Activated CD8-positive, alpha-beta T cell treated with anti-CD3 and anti-CD28 coated beads for 36 hours (primary cell): Measurements from ENCODE around the gene HTD2. TPM values are rescaled to one million over a fixed set of nuclear protein-coding genes. Genes with fewer than 3 reads are reported as not detected.
"Not testable (repeated sequence)": the region's sequence is repeated elsewhere in the genome, so short reads cannot be mapped to it uniquely, and the experiment has no call there.

Experiments used
- ATAC-seq: fragments of 200-7000 bp; cut with Tn5 transposase; one replicate; pipeline ENCODE4 v1.10.0; 2021; ENCODE audit warnings: mild to moderate bottlenecking, moderate library complexity
- CTCF ChIA-PET: fragments of 350-600 bp; sonication (Branson Sonifier 250); formaldehyde crosslinking; loops from one replicate; lab custom pipeline; 2021; ENCODE audit warnings: antibody characterized with exemption; lab: Charles Lee
- POLR2A ChIA-PET: fragments of 350-600 bp; sonication (Branson Sonifier 250); formaldehyde crosslinking; loops from one replicate; lab custom pipeline; 2021; ENCODE audit warnings: antibody characterized with exemption; lab: Charles Lee
- DNase-seq: peaks from one replicate; pipeline ENCODE4 v3.0.0-alpha.2; 2020
- H3K27ac Mint-ChIP-seq: one replicate; pipeline ENCODE4 v1.8.0; 2021; ENCODE audit warnings: mild to moderate bottlenecking, mixed read lengths
- H3K27me3 Mint-ChIP-seq: one replicate; pipeline ENCODE4 v1.8.0; 2021; ENCODE audit warnings: mixed read lengths
- H3K36me3 Mint-ChIP-seq: one replicate; pipeline ENCODE4 v1.8.0; 2021; ENCODE audit warnings: low read depth, mixed read lengths
- H3K4me1 Mint-ChIP-seq: one replicate; pipeline ENCODE4 v1.8.0; 2021; ENCODE audit warnings: low read depth, mixed read lengths
- H3K4me3 Mint-ChIP-seq: one replicate; pipeline ENCODE4 v1.8.0; 2021; ENCODE audit warnings: mild to moderate bottlenecking, moderate library complexity, mixed read lengths
- H3K9me3 Mint-ChIP-seq: one replicate; pipeline ENCODE4 v1.8.0; 2021; ENCODE audit warnings: mixed read lengths
- intact Hi-C: fragments of 100-400 bp; cut with micrococcal nuclease; formaldehyde crosslinking; loops from one replicate; pipeline ENCODE4 v1.10.0; 2022
- total RNA-seq, 2 experiments: library from RNA; stranded (reverse); gene quantifications; one replicate each; pipeline ENCODE4 v1.2.3, GENCODE V29; 2021
- TF ChIP-seq, protein P1 (sequence below): fragments of 200-600 bp; IDR thresholded peaks from one replicate; pipeline ENCODE4 v1.8.0; 2022; ENCODE audit warnings: antibody characterized with exemption, mild to moderate bottlenecking

The HTD2 gene
- total RNA-seq, 2 experiments from 2014 or later, result 8.4 to 9.6 TPM

DNA sequence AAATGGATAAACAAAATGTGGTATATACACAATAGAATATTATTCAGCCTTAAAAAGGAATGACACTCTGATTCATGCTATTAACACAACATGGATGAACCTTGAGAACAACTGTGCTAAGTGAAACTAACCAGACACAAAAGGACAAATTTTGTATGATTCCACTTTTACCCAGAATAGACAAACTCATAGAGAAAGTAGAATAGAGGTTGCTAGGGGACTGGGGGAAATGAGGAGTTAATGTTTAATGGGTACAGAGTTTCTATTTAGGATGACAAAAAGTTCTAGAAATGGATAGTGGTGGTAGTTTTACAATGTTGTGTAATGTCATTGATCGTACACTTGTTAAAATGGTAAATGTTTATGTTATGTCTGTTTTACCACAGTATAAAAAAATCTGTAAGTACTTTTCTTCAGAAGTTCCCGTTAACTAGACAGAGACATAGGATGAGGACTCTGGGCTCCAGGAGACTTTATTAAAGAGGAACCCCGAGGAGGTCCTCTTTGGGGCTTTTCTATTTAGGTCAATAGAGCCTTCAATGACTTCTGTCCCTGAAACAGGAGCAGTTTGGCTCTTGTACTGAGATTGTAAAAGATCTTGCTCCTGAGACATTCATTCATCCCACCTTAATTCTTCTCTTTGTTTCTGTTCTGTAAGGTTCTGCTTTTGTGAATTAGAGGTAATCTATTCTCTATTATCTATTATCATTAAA, 44.2 kb upstream of the HTD2 start:
- no peak overlapping the region for H3K27ac Mint-ChIP-seq
- H3K4me3 Mint-ChIP-seq, result no peak overlapping the region
- no peaks in the 10 kb centered on the region for H3K9me3 Mint-ChIP-seq
- CTCF ChIA-PET, result no interaction called here
- no peaks in the 10 kb centered on the region for H3K27me3 Mint-ChIP-seq
- peaks cover 4% of the 10 kb centered on the region for H3K36me3 Mint-ChIP-seq
- intact Hi-C loops, result no loop called here
- POLR2A ChIA-PET, result no interaction called here
- TF ChIP-seq, protein P1, sequence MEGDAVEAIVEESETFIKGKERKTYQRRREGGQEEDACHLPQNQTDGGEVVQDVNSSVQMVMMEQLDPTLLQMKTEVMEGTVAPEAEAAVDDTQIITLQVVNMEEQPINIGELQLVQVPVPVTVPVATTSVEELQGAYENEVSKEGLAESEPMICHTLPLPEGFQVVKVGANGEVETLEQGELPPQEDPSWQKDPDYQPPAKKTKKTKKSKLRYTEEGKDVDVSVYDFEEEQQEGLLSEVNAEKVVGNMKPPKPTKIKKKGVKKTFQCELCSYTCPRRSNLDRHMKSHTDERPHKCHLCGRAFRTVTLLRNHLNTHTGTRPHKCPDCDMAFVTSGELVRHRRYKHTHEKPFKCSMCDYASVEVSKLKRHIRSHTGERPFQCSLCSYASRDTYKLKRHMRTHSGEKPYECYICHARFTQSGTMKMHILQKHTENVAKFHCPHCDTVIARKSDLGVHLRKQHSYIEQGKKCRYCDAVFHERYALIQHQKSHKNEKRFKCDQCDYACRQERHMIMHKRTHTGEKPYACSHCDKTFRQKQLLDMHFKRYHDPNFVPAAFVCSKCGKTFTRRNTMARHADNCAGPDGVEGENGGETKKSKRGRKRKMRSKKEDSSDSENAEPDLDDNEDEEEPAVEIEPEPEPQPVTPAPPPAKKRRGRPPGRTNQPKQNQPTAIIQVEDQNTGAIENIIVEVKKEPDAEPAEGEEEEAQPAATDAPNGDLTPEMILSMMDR, result no peak
- peaks cover 13% of the 10 kb centered on the region for H3K4me1 Mint-ChIP-seq
- DNase-seq (no peak), ATAC-seq (no peak)

DNA sequence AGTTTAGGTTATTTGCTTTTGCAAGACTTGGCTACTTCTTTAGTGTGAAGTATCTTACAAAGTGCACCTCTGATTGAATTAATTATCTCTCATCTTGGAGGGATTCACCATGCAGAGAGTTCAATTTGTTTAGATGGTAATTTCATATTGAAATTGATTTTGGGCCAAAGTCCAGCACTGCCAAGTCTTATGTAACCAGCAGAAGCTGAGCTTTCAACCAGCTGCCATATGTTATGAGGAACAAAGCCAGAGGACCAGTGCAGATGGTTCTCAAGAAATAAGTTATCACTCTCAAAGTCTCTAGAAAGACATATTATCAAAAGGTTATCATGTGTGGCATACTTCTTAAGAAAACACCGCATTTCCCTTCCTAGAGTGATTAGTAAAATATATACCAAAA, 39.7 kb upstream of the HTD2 start:
- no peak overlapping the region for H3K27ac Mint-ChIP-seq
- H3K27me3 Mint-ChIP-seq, result no peaks in the 10 kb centered on the region
- intact Hi-C loops, result no loop called here
- CTCF ChIA-PET, result interaction anchor here (0.6 to 1.7 kb wide), 3 partner anchors 22 to 99 kb away, joined by 3 to 4 read pairs (median 3); no protein-coding TSS in a partner anchor
- POLR2A ChIA-PET, result interaction anchor here (0.6 kb wide), 1 partner anchor 950 kb away, joined by 4 read pairs; no protein-coding TSS in a partner anchor
- no peaks in the 10 kb centered on the region for H3K9me3 Mint-ChIP-seq
- no peak for ATAC-seq
- TF ChIP-seq, protein P1, result no peak
- no peaks in the 10 kb centered on the region for H3K4me1 Mint-ChIP-seq
- H3K36me3 Mint-ChIP-seq, result no peaks in the 10 kb centered on the region
- DNase-seq, result no peak
- H3K4me3 Mint-ChIP-seq, result no peak overlapping the region

DNA sequence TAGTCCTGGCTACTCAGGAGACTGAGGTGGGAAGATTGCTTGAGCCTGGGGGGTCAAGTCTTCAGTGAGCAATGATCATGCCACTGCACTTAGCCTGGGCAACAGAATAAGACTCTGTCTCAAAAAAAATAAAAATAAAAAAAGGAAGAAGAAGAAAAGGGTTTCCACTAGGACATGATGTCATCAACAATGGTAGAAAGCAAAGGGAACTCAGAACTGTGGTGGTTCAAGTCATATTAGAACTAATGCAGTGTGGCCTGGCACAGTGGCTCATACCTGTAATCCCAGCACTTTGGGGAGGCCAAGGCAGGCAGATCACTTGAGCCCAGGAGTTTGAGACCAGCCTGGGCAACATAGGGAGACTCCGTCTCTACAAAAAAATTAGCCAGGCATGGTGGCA, 38.8 kb upstream of the HTD2 start:
- intact Hi-C loops, H3K36me3 Mint-ChIP-seq, H3K9me3 Mint-ChIP-seq, H3K27me3 Mint-ChIP-seq, H3K27ac Mint-ChIP-seq, H3K4me1 Mint-ChIP-seq, H3K4me3 Mint-ChIP-seq, POLR2A ChIA-PET, ATAC-seq, DNase-seq: not testable (repeated sequence)
- CTCF ChIA-PET, result interaction anchor here (1.1 to 1.7 kb wide), 2 partner anchors 21 to 80 kb away, joined by 3 to 4 read pairs; no protein-coding TSS in a partner anchor

DNA sequence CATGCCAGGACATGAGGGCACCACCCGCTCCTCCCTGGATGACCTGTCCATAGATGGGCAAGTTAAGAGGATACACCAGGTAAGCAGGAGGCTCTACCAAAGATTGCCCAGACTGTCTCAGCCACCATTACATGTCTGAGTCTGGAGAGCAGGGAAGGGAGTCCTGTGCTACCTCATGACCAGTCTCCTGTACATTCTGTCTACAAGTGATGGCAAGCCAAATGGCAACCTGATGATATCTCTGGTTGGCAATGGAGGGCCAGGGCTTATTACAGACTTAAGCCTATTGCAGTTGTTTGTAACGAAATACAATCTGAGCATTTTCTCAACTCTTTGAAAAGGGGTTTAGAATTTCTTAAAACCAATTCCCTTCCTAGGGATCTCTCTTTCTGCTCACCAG, 37.0 kb upstream of the HTD2 start:
- intact Hi-C loops, result no loop called here
- ChIA-PET CTCF (interaction anchor here (1.0 kb wide), 1 partner anchor 31 kb away, joined by 3 read pairs; no protein-coding TSS in a partner anchor), POLR2A (no interaction called here)
- no peaks in the 10 kb centered on the region for H3K9me3 Mint-ChIP-seq
- peaks cover 11% of the 10 kb centered on the region for H3K4me1 Mint-ChIP-seq
- no peaks in the 10 kb centered on the region for H3K27me3 Mint-ChIP-seq
- no peak for DNase-seq
- no peak for ATAC-seq
- H3K4me3 Mint-ChIP-seq, result no peak overlapping the region
- TF ChIP-seq, protein P1, result no peak
- no peak overlapping the region for H3K27ac Mint-ChIP-seq
- peaks cover 8% of the 10 kb centered on the region for H3K36me3 Mint-ChIP-seq

DNA sequence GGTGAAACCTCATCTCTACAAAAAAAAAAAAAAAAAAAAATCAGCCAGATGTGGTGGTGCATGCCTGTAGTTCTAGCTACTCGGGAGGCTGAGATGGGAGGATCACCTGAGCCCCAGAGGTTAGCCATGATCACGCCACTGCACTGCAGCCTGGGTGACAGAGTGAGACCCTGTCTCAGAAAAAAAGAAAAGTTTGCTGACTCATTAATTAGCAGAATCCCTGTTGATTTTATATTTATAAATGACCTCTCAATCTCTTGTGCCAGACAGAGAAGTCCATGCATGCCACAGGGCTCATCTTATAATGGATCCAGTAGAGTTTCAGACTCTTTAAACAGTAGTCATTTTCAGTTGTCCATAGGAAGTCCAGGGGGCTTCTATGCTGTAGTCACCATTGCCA, 35.8 kb upstream of the HTD2 start:
- Mint-ChIP-seq H3K27me3 (no peaks in the 10 kb centered on the region), H3K36me3 (peaks cover 10% of the 10 kb centered on the region), H3K4me1 (peaks cover 11% of the 10 kb centered on the region), H3K4me3 (no peak overlapping the region), H3K27ac (no peak overlapping the region), H3K9me3 (no peaks in the 10 kb centered on the region)
- TF ChIP-seq, protein P1, result no peak
- POLR2A ChIA-PET, result no interaction called here
- ATAC-seq (no peak), DNase-seq (no peak)
- CTCF ChIA-PET, result interaction anchor here (0.8 kb wide), 1 partner anchor 29 kb away, joined by 3 read pairs; no protein-coding TSS in a partner anchor
- intact Hi-C loops, result no loop called here
